Liver (tissue), 9 donors: ENCODE data around the gene CCSAP. TPM values are rescaled to one million over a fixed set of nuclear protein-coding genes. Genes with fewer than 3 reads are reported as not detected.

Experiments
- DNase-seq: peaks from one replicate; pipeline ENCODE4 v3.0.0-alpha.2; 2017; ENCODE audit warnings: low spot score
- H3K27ac ChIP-seq, 2 donors: one replicate each; pipeline ENCODE4 v1.7.0; 2013; ENCODE audit warnings: inconsistent platforms in 2 of 2, low read length in 2 of 2, control low read depth in 1 of 2, low read depth in 1 of 2, mild to moderate bottlenecking in 1 of 2
- H3K27me3 ChIP-seq, 4 donors: one replicate each; pipeline versions ENCODE4 v1.6.1 to v1.7.0; 2013; ENCODE audit warnings: low read length in 3 of 4, inconsistent platforms in 1 of 4, mild to moderate bottlenecking in 1 of 4, moderate library complexity in 1 of 4; ENCODE audit not compliant: control insufficient read depth in 4 of 4, insufficient read depth in 4 of 4
- H3K36me3 ChIP-seq, 4 donors: one replicate each; pipeline versions ENCODE4 v1.6.1 to v1.7.0; 2013; ENCODE audit warnings: low read length in 3 of 4, mild to moderate bottlenecking in 3 of 4, low read depth in 1 of 4, moderate library complexity in 1 of 4; ENCODE audit not compliant: control insufficient read depth in 4 of 4, insufficient read depth in 3 of 4
- H3K4me1 ChIP-seq, 4 donors: one replicate each; pipeline versions ENCODE4 v1.6.1 to v1.7.0; 2013; ENCODE audit warnings: low read length in 3 of 4, mild to moderate bottlenecking in 3 of 4, moderate library complexity in 1 of 4; ENCODE audit not compliant: control insufficient read depth in 4 of 4, insufficient read depth in 4 of 4
- H3K4me3 ChIP-seq, 3 donors: one replicate each; pipeline versions ENCODE4 v1.6.1 to v1.7.0; 2013; ENCODE audit warnings: low read length in 3 of 3, control low read depth in 1 of 3, low read depth in 1 of 3, mild to moderate bottlenecking in 1 of 3
- H3K9ac ChIP-seq, 2 donors: one replicate each; pipeline ENCODE4 v1.7.0; 2013; ENCODE audit warnings: low read length in 2 of 2, mild to moderate bottlenecking in 2 of 2, moderate library complexity in 2 of 2, control low read depth in 1 of 2, low read depth in 1 of 2
- H3K9me3 ChIP-seq, 4 donors: one replicate each; pipeline versions ENCODE4 v1.6.1 to v1.7.0; 2013; ENCODE audit warnings: low read length in 3 of 4; ENCODE audit not compliant: control insufficient read depth in 4 of 4
- ATF3 ChIP-seq: IDR thresholded peaks from 2 replicates; pipeline ENCODE4 v1.6.1; 2016; ENCODE audit warnings: antibody characterized with exemption
- CTCF ChIP-seq: fragments of 150-350 bp; IDR thresholded peaks from 2 replicates; pipeline ENCODE4 v1.5.1; 2017; ENCODE audit warnings: improper control_type of control experiment, low read depth, low read length; ENCODE audit not compliant: missing input control
- EGR1 ChIP-seq, 2 donors: IDR thresholded peaks; 2 replicates each; pipeline ENCODE4 v1.6.1; 2016 to 2018; ENCODE audit warnings: antibody characterized with exemption in 2 of 2, low read depth in 2 of 2
- FOXA1 ChIP-seq: IDR thresholded peaks from 2 replicates; pipeline ENCODE4 v1.6.1; 2016; ENCODE audit warnings: antibody characterized with exemption
- FOXA2 ChIP-seq: IDR thresholded peaks from 2 replicates; pipeline ENCODE4 v1.6.1; 2016; ENCODE audit warnings: antibody characterized with exemption
- GABPA ChIP-seq, 2 donors: IDR thresholded peaks in 1 of 2; conservative IDR thresholded peaks in 1 of 2; 2 replicates each; pipeline ENCODE4 v1.6.1; 2016; ENCODE audit warnings: antibody characterized with exemption in 2 of 2, mild to moderate bottlenecking in 1 of 2, moderate library complexity in 1 of 2
- HNF4A ChIP-seq, 2 donors: conservative IDR thresholded peaks; 2 replicates each; pipeline ENCODE4 v1.6.1; 2016; ENCODE audit warnings: antibody characterized with exemption in 2 of 2, mild to moderate bottlenecking in 2 of 2
- HNF4G ChIP-seq: IDR thresholded peaks from 2 replicates; pipeline ENCODE4 v1.6.1; 2016; ENCODE audit warnings: antibody characterized with exemption
- JUND ChIP-seq, 2 donors: IDR thresholded peaks; 2 replicates each; pipeline ENCODE4 v1.6.1; 2016; ENCODE audit warnings: antibody characterized with exemption in 2 of 2
- MAX ChIP-seq: IDR thresholded peaks from 2 replicates; pipeline ENCODE4 v1.6.1; 2016; ENCODE audit warnings: antibody characterized with exemption
- NR2F2 ChIP-seq: IDR thresholded peaks from 2 replicates; pipeline ENCODE4 v1.6.1; 2016; ENCODE audit warnings: antibody characterized with exemption
- RAD21 ChIP-seq, 2 donors: IDR thresholded peaks; 2 replicates each; pipeline ENCODE4 v1.6.1; 2016; ENCODE audit warnings: antibody characterized with exemption in 2 of 2, mild to moderate bottlenecking in 2 of 2
- REST ChIP-seq: IDR thresholded peaks from 2 replicates; pipeline ENCODE4 v1.6.1; 2016; ENCODE audit warnings: antibody characterized with exemption, mild to moderate bottlenecking
- RXRA ChIP-seq, 2 donors: IDR thresholded peaks; 2 replicates each; pipeline ENCODE4 v1.6.1; 2017 to 2018; ENCODE audit warnings: antibody characterized with exemption in 2 of 2, mild to moderate bottlenecking in 1 of 2
- SP1 ChIP-seq: IDR thresholded peaks from 2 replicates; pipeline ENCODE4 v1.6.1; 2018; ENCODE audit warnings: antibody characterized with exemption, mild to moderate bottlenecking
- TAF1 ChIP-seq: conservative IDR thresholded peaks from 2 replicates; pipeline ENCODE4 v1.6.1; 2016; ENCODE audit warnings: antibody characterized with exemption, mild to moderate bottlenecking
- YY1 ChIP-seq: IDR thresholded peaks from 2 replicates; pipeline ENCODE4 v1.6.1; 2016; ENCODE audit warnings: antibody characterized with exemption, mild to moderate bottlenecking
- ZBTB33 ChIP-seq: IDR thresholded peaks from 2 replicates; pipeline ENCODE4 v1.6.1; 2016; ENCODE audit warnings: antibody characterized with exemption
- WGBS: extraction: QIAGEN DNeasy Blood & Tissue Kit; methylation state at CpG from one replicate; pipeline ENCODE4 v1.1.7; 2013; 5-methylcytosine and 5-hydroxymethylcytosine counted together
- polyA plus RNA-seq, 2 donors: library from polyadenylated mRNA; stranded (reverse) in 1 of 2; unstranded in 1 of 2; fragments of 200-250 nt in 1 of 2; fragments of >200 nt in 1 of 2; fragmentation: Nextera tagmentation in 1 of 2; extraction: Ambion mirVana in 1 of 2; gene quantifications; one replicate each; pipeline versions ENCODE4 v1.2.1 to v1.2.3, GENCODE V29; 2013 to 2015
- total RNA-seq, 2 donors: library from RNA; depleted of rRNA; stranded (reverse); fragments of >200 nt; gene quantifications; one replicate each; pipeline ENCODE4 v1.2.3, GENCODE V29; 2014
- donor health status: healthy.
- donor health status: healthy.
- donor health status: healthy.
- donor health status: healthy.
- donor health status: healthy.

Gene CCSAP
- total and polyA plus RNA-seq, 4 donors, result 0.77 to 4.6 (median 1.7) TPM

GRCh38 chr1:229372251-229372650 is 29.4 kb upstream of the CCSAP start:
- TF ChIP-seq RAD21 (IDR thresholded peaks at IDR 0.05) (no peak), TAF1 (no peak), MAX (no peak), FOXA2 (no peak), HNF4G (no peak), FOXA1 (no peak), ZBTB33 (no peak), YY1 (no peak), JUND (IDR thresholded peaks at IDR 0.05) (no peak), NR2F2 (no peak), REST (no peak), HNF4A (conservative IDR thresholded peaks at IDR 0.05) (no peak), CTCF (no peak)
- DNase-seq, result no peak
- Histone ChIP-seq H3K36me3 (no peaks in the 10 kb centered on the region), H3K4me1 (no peaks in the 10 kb centered on the region), H3K4me3 (no peak overlapping the region), H3K9me3 (no peaks in the 10 kb centered on the region), H3K27me3 (no peaks in the 10 kb centered on the region), H3K27ac (no peak overlapping the region), H3K9ac (no peak overlapping the region)

GRCh38 chr1:229371624-229372023 is 28.8 kb upstream of the CCSAP start:
- WGBS, result 94% methylated on average over 6 of the region's 6 CpGs
- no peak for TF ChIP-seq GABPA (IDR thresholded peaks at IDR 0.05 in 1 of 2, conservative IDR thresholded peaks at IDR 0.05 in 1 of 2)
- TF ChIP-seq RXRA (IDR thresholded peaks at IDR 0.05), result no peak
- TF ChIP-seq NR2F2, result no peak
- no peak for TF ChIP-seq CTCF
- no peak for TF ChIP-seq MAX
- no peak for TF ChIP-seq RAD21 (IDR thresholded peaks at IDR 0.05)
- TF ChIP-seq YY1, result no peak
- no peak for TF ChIP-seq FOXA1
- no peak for TF ChIP-seq HNF4G
- no peak for TF ChIP-seq REST
- no peak for TF ChIP-seq EGR1 (IDR thresholded peaks at IDR 0.05; ENCODE audit: low read depth in 2 of 2)
- no peak for TF ChIP-seq HNF4A (conservative IDR thresholded peaks at IDR 0.05)
- TF ChIP-seq ATF3, result no peak
- no peak for TF ChIP-seq SP1
- no peak for TF ChIP-seq JUND (IDR thresholded peaks at IDR 0.05)
- Histone ChIP-seq H3K27me3 (no peaks in the 10 kb centered on the region), H3K4me1 (no peaks in the 10 kb centered on the region), H3K9ac (no peak overlapping the region), H3K4me3 (no peak overlapping the region), H3K36me3 (no peaks in the 10 kb centered on the region), H3K27ac (no peak overlapping the region), H3K9me3 (no peaks in the 10 kb centered on the region)
- no peak for DNase-seq
